ENCODE measurements around the gene SLC9A3.

GRCh38 chr5:561408-561807 is 37.2 kb upstream of the SLC9A3 start:
- TF ChIP-seq CTCF (IDR thresholded peaks at IDR 0.05) (no peak), POLR2AphosphoS5 (IDR thresholded peaks at IDR 0.05) (no peak), POLR2A (IDR thresholded peaks at IDR 0.05) (no peak), EP300 (IDR thresholded peaks at IDR 0.05) (no peak)
